ENCODE results near the gene TSEN15. TPM values are rescaled to one million over a fixed set of nuclear protein-coding genes. Genes with fewer than 3 reads are reported as not detected.
A peak's percentile ranks its signal among the peaks of the same experiment; 100 is the strongest.

The TSEN15 gene
- total RNA-seq (ENCODE audit: unreplicated experiment) = 23.6 TPM
- long read RNA-seq, transcript TSEN15-216 (5 exons, 1,986 nt) = major isoform, 13 of 37 reads
- long read RNA-seq, transcript TSEN15-208 (4 exons, 2,219 nt) = minor isoform, 9 of 37 reads
- long read RNA-seq, transcript TSEN15-203 (4 exons, 1,844 nt) = minor isoform, 8 of 37 reads
- long read RNA-seq, partial matches to known transcripts = 0 of 37 reads
- long read RNA-seq, other reads (novel, unspliced or antisense) = 4 of 37 reads

DNA sequence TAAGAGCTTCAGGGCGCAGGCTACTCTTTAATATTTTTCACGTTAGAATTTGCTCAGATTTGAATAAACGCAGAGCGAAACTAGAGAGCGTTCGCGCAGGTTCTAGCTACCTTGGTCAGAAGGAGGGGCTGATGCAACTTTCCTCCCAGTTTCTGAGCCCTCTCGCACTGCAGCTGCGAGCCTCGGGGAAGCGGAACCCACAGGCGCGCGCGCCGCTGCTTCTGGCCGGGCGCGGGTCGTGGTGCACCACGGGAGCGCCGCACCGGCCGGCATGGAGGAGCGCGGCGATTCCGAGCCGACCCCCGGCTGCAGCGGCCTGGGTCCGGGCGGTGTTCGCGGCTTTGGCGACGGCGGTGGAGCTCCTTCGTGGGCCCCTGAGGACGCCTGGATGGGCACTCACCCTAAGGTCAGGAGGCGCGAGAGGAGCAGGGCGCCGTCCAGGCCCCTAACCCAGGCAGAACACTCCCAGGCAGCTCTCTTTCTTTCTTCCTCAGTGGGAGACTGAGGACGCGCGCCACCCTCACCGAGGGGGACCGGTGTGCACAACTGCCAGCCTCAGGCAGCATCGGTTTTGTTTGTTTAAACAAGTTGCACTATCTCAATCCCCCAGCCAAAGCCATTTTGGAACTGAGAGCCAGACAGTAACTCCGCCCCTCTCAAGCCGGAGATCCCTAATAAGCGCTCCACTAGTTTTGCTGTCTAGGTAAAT is at the start of gene TSEN15:
Gene TSEN15 (plus strand): TSS at position 246 of the 709 bp plus-strand sequence. CDS start 26 bp downstream, at position 272.
- DNase-seq = peak; percentile 77
- peak within 1 kb of the TSS; percentile 94 for H3K27ac Mint-ChIP-seq (ENCODE audit: unreplicated experiment)
- no peaks in the 10 kb centered on the region for H3K4me1 Mint-ChIP-seq (ENCODE audit: low read depth, unreplicated experiment)
- peaks cover 3% of the 10 kb centered on the region for H3K9me3 Mint-ChIP-seq (ENCODE audit: unreplicated experiment)
- TF ChIP-seq CTCF (IDR thresholded peaks at IDR 0.05; ENCODE audit: partially characterized antibody, unreplicated experiment) = no peak
- peaks cover 6% of the 10 kb centered on the region for H3K36me3 Mint-ChIP-seq (ENCODE audit: unreplicated experiment)
- H3K27me3 Mint-ChIP-seq (ENCODE audit: unreplicated experiment) = peaks cover 2% of the 10 kb centered on the region
- peak within 1 kb of the TSS; percentile 98 for H3K4me3 Mint-ChIP-seq (ENCODE audit: unreplicated experiment)

GRCh38 chr1:184002071-184002470 is 49.5 kb upstream of the TSEN15 start:
- peaks cover 5% of the 10 kb centered on the region for H3K4me1 Mint-ChIP-seq (ENCODE audit: low read depth, unreplicated experiment)
- no peak overlapping the region for H3K4me3 Mint-ChIP-seq (ENCODE audit: unreplicated experiment)
- H3K9me3 Mint-ChIP-seq (ENCODE audit: unreplicated experiment) = no peaks in the 10 kb centered on the region
- no peak for TF ChIP-seq CTCF (IDR thresholded peaks at IDR 0.05; ENCODE audit: partially characterized antibody, unreplicated experiment)
- H3K36me3 Mint-ChIP-seq (ENCODE audit: unreplicated experiment) = no peaks in the 10 kb centered on the region
- peaks cover 3% of the 10 kb centered on the region for H3K27me3 Mint-ChIP-seq (ENCODE audit: unreplicated experiment)
- no peak overlapping the region for H3K27ac Mint-ChIP-seq (ENCODE audit: unreplicated experiment)
- no peak for DNase-seq

DNA sequence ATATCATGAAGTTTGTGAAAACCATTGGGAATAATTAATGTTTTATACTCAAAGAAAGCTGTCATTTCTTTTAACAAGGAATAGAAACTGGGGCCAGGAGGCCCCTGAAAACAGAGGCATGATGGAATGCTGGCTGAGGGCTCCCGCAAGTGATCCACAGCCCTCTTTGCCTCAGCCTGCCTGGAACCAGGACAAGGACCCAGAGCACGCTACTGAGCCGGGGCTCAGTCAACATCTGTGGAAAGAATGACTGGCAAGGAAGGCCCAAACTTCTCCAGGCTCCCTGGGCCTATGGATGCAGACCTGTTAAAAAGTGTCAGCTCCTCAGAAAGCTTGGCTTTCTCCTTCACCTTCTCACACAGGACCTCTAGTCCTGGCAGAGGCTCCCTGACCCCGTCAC is 46.6 kb upstream of the TSEN15 start:
- Mint-ChIP-seq H3K9me3 (ENCODE audit: unreplicated experiment) (no peaks in the 10 kb centered on the region), H3K4me3 (ENCODE audit: unreplicated experiment) (no peak overlapping the region), H3K36me3 (ENCODE audit: unreplicated experiment) (no peaks in the 10 kb centered on the region), H3K27ac (ENCODE audit: unreplicated experiment) (no peak overlapping the region), H3K27me3 (ENCODE audit: unreplicated experiment) (peaks cover 3% of the 10 kb centered on the region), H3K4me1 (ENCODE audit: low read depth, unreplicated experiment) (peaks cover 5% of the 10 kb centered on the region)
- TF ChIP-seq CTCF (IDR thresholded peaks at IDR 0.05; ENCODE audit: partially characterized antibody, unreplicated experiment) = no peak
- no peak for DNase-seq

GRCh38 chr1:184005506-184005905 is 46.0 kb upstream of the TSEN15 start:
- H3K4me1 Mint-ChIP-seq (ENCODE audit: low read depth, unreplicated experiment) = peaks cover 5% of the 10 kb centered on the region
- H3K4me3 Mint-ChIP-seq (ENCODE audit: unreplicated experiment) = no peak overlapping the region
- no peaks in the 10 kb centered on the region for H3K36me3 Mint-ChIP-seq (ENCODE audit: unreplicated experiment)
- H3K27me3 Mint-ChIP-seq (ENCODE audit: unreplicated experiment) = peaks cover 3% of the 10 kb centered on the region
- no peak overlapping the region for H3K27ac Mint-ChIP-seq (ENCODE audit: unreplicated experiment)
- no peaks in the 10 kb centered on the region for H3K9me3 Mint-ChIP-seq (ENCODE audit: unreplicated experiment)
- no peak for TF ChIP-seq CTCF (IDR thresholded peaks at IDR 0.05; ENCODE audit: partially characterized antibody, unreplicated experiment)
- DNase-seq = no peak

- H3K27me3 Mint-ChIP-seq (ENCODE audit: unreplicated experiment) = no peaks in the 10 kb centered on the region
- no peak for TF ChIP-seq CTCF (IDR thresholded peaks at IDR 0.05; ENCODE audit: partially characterized antibody, unreplicated experiment)
- H3K4me1 Mint-ChIP-seq (ENCODE audit: low read depth, unreplicated experiment) = no peaks in the 10 kb centered on the region
- H3K9me3 Mint-ChIP-seq (ENCODE audit: unreplicated experiment) = peaks cover 4% of the 10 kb centered on the region
- no peak overlapping the region for H3K27ac Mint-ChIP-seq (ENCODE audit: unreplicated experiment)
- no peaks in the 10 kb centered on the region for H3K36me3 Mint-ChIP-seq (ENCODE audit: unreplicated experiment)
- DNase-seq = no peak
- H3K4me3 Mint-ChIP-seq (ENCODE audit: unreplicated experiment) = no peak overlapping the region
These were observed 40.7 kb upstream of the TSEN15 start for GRCh38 chr1:184010788-184011187.

Data from glutamatergic neuron (in vitro differentiated cells).